ENCODE measurements around the gene KRT72.

The KRT72 gene

GRCh38 chr12:52539083-52539820 is 62.0 kb downstream of the KRT72 start:
- DNase-seq, result no peak

GRCh38 chr12:52537101-52537500 is 64.2 kb downstream of the KRT72 start:
- no peak for DNase-seq

Measured in CD4-positive, alpha-beta T cell treated with Interleukin-17A for 1 hour (primary cell).